ENCODE data around the gene TFDP2. TPM values are rescaled to one million over a fixed set of nuclear protein-coding genes. Genes with fewer than 3 reads are reported as not detected.
A peak's percentile ranks its signal among the peaks of the same experiment; 100 is the strongest.
"Not testable (repeated sequence)": the region's sequence is repeated elsewhere in the genome, so short reads cannot be mapped to it uniquely, and the experiment has no call there.

Gene TFDP2, protein sequence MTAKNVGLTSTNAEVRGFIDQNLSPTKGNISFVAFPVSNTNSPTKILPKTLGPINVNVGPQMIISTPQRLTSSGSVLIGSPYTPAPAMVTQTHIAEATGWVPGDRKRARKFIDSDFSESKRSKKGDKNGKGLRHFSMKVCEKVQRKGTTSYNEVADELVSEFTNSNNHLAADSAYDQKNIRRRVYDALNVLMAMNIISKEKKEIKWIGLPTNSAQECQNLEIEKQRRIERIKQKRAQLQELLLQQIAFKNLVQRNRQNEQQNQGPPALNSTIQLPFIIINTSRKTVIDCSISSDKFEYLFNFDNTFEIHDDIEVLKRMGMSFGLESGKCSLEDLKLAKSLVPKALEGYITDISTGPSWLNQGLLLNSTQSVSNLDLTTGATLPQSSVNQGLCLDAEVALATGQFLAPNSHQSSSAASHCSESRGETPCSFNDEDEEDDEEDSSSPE
- 62.3 and 85.6 TPM in 2 replicates for polyA plus RNA-seq (2014; cell fraction: cytosol; rRNA removed)
- 70.1 and 87.0 TPM in 2 replicates for polyA plus RNA-seq (2014; cell fraction: nucleus; rRNA removed)

DNA sequence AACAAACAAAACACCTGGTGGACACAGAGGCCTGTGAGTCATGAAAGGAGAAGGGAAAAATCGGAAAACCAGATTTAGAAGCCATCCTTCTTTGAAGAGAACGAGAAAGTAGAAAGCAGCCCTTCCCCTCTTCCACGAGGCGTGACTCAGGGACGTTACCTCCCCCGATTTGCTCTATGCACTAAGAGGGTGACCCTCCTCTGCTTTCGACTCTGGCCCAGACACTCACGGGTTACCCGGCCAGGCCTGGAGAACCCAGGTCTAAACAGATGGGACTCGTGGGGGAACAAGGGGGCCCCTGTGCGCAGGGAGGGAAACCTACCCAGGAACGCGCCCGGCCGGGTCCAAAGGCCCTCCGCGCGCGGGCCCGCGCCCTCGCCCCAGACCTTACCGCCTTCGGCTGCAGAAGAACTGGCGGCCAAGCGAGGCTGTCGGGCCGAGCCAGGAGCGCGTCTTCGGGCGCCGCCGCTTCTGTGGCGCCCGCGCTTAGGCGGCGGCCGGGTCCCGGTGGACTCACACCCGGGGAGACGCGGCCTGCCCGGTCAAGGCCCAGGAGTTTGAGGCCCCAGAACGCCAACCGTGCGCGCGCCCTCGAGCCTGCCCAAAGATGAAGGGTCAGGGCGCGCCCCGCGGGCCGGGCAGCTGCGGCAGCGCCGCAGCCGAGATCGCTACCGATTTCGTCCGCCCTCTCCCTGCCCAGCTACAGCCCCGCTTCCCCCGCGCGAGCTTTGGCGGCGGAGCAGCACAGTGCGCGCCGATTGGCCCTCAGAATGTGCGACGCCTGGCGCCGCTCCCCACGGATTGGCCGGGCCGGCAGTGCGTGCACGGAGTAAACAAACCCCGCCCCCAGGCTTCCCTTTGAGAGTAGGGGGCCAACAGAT lies at the start of gene TFDP2:
Gene TFDP2, minus strand, starts transcription at position 753 of the 881 bp plus-strand sequence. CDS start 47,795 bp downstream, outside the sequence.
- peak; percentile 96 for DNase-seq (ENCODE audit: low spot score)

DNA sequence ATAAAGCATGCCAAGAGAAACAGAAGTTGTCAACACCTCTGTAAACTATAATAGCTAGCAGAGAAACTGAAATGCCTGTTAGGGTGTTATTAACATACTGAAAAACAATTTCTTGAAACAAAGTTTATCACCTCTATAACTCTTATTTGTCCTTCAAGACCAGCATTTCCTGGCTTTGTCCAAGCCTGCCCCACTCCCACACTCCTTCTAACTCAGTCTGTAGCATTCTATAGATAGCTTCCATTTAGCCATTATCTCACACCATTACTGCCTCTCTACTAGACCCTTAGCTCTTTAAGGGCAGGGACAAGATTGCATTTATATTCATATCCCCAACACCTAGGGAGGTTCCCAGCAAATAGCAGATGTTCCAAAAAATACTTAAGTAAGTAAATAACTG lies 39.5 kb upstream of the TFDP2 start:
- no peak for DNase-seq (ENCODE audit: low spot score)

DNA sequence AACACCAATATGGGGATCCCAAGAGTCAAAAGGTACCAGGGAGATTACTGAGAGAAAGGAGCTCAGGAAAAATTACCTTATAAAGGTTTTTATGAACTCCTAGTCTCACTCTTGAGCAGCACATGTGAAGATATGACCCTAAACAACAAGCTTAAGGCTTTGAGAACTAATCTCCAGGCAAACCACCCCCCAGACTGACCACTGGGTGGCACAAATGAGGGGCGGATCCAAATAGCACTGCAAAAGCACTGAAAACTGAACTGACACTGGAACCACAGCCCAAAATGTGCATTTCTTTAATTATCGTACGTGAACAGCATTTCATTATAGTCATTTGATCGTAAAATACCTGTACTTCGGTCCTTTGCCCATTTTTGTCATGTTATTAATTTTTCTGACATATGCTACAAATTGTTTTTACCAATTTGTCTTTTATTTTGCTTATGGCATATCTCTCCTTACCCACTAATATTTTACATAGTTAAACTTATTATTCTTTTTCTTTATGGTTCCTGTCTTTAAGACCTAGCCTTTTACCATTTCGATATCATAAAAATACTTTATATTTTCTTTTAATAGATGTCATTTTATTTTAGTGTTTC lies 31.5 kb upstream of the TFDP2 start:
- DNase-seq (ENCODE audit: low spot score) = peak; percentile 10

DNA sequence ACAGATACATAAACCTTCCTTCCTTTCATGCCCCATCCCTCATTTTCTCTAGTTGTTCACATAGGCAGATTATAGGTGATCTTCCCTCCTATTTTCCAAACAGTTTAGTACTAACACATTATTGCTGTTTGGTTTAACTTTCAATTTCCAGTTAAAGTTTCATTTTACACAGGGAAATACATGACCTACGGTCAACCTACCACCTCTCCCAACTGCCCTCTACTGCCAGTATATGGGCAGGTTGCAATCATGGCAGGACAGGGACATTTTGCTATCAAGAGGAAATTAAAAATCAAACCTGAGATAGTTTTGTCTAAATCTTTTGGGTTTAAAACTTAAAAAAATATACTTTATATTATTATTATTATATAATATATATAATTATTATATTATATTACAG lies 26.1 kb upstream of the TFDP2 start:
- DNase-seq (ENCODE audit: low spot score) = no peak

DNA sequence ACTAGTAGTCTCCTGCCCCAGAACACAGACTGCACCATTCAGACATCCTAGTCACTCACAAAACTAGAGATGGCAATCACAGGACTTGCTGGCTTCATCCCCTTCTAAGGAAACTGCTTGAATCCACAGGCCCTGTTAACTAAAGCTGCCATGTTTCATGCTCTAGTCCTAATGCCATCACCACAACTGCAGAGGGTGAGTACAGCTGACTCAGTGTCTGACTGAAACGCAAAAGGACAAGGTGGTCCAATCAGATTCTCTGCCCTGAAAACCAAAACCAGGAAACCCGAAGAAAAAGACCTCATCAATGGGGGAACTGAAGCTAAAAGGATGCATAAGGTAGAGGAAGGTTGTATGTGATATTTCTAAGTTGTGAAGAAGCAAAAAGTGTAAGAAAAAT lies 25.2 kb upstream of the TFDP2 start:
- no peak for DNase-seq (ENCODE audit: low spot score)

DNA sequence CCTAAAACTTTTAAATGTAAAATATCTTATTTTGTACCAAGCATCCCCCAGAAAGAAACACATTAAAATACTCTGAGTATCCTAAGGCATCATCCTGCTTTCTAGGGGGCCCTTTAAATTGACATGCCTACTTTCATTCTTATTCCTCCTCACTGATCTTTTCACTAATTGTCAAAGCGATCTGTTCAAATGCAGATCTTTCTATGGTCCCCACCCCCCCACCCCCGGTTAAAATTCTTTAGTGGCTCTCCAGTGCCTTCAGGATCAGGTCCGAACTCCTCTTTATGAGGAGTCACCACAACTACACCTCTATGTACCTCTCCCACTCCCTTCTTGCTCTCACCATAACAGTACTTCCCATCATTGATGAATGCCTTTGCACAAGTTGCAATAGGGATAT lies 19.2 kb upstream of the TFDP2 start:
- DNase-seq (ENCODE audit: low spot score) = no peak

DNA sequence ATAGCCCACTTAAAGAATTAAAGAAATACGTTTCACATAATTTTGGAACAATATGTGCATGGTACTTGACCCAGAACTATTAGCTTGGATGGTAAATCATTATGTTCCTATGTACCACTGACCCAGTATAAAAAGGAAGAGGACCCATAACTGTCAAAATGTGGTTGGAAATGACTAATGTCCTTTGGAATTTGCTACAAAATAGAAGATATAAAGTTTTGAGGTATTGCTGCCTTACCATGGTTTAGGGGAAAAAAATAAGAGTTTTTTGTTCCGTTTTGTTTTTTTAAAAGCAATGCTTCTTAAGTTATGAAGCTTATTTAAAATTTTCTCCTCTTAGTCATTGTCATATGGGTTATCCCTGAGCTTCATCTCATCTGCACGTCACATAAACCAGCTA lies 15.8 kb upstream of the TFDP2 start:
- no peak for DNase-seq (ENCODE audit: low spot score)

DNA sequence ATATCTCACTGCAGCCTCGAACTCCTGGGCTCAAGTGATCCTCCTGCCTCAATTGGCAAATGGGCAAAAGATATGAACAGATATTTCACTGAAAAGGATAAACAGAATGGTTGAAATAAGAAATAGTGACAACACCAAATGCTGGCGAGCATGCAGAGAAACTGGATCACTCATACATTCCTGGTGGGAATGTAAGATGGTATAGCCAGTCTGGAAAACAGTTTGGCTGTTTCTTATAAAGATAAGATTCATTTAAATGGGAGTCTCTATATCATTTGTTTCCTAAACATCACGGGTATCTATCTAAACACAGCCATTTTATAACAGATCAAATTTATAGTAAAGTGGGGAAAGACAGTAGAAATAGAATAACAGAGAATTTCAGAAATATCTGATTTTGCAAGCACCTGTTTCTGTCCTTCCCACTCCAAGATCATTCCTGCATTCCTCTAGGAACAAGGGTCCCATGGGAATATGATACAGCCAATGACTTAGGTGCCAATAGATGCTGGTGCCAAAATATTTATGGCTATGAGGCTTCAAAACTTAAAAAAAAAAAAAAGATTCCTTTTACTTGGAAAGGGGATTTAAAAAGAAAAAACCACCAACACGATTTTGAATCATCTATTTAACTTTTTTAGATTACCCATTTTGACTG lies 9.9 kb upstream of the TFDP2 start:
- DNase-seq (ENCODE audit: low spot score) = no peak

DNA sequence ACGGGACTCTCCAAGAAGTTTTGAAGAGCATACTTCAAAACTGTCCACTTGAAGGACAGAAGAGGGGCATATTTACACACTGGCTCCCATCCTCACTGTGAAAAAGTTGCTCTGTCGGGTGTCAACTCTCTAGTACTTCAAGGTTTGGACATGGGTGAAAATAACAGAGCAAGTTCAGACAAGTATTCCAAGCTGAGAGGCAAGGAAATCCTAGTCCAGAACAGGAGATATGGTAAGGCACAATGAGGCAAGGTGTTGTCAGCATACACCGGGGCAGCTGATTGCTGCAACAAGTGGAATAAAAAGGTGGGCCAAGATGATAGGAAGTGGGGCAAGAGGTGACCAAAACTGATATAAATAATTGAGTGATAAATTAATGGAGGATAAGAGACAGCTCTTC lies 4.8 kb upstream of the TFDP2 start:
- no peak for DNase-seq (ENCODE audit: low spot score)

DNA sequence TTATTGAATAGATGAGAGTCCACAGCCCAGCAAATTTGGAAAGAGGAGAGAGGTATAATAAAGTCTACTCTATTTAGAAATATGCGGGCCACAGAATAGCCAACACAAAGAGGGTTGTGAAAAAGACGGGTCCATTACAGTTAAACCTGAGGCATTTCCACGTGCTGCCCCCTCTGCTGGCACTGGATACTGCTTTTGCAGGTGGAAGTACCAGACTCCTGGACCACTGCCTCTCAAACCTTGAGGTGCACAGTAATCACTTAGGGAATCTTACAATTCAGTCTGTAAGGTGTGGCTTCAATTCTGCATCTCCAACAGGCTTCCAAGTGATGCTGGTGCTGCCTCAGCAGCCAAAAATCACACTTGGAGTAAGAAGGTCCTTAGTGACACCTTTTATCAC lies 3.0 kb upstream of the TFDP2 start:
- DNase-seq (ENCODE audit: low spot score) = peak; percentile 16

DNA sequence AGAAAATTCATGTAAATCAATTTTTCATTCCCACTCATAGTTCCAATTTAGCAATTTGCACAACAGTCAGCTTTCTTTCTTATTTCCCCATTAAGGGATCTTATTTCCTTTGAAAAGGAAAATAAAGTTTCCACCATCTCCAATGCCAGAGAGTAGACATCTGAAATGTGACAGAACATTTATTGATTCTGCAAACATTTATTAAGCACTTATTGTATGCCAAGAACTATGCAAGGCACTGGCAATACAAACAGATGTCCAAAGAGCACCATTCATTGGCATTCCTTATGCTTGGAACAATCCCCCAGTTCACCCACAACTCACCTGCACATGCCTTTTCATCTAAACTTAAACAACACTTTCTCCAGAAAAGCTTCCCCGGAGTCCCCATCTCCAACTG lies 2.5 kb upstream of the TFDP2 start:
- no peak for DNase-seq (ENCODE audit: low spot score)

DNA sequence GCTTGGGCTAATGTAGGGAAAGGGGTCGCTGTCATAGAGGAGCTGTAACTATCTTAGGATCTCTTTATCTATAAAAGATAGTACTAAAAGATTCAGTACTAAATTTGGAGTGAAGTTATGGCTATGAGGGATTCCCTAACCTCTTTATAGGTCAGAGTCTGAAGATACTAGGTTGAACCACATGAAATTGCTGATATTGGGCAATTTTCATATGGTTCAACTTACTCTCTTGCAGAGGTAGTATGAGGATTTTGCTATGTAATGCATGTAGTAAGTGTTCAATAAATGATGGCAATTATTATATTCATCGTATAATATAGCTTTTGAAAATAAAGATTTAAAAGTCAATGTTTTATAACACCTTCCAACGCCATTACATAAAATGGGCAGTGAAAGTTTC lies 1.9 kb upstream of the TFDP2 start:
- DNase-seq (ENCODE audit: low spot score) = no peak

DNA sequence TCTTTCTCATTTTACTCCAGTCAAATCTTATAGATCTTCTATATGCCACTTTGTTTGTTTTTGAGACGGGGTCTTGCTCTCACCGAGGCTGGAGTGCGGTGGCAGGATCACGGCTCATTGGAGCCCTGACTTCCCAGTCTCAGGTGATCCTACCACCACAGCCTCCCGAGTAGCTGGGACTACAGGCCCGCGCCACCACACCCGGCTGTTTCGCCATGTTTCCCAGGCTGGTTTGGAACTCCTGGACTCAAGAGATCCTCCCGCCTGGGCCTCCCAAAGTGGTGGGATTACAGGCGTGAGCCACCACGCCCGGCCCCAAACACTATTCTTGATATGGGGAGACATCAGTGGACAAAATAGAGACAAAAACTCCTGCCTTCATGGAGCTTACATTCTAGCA lies 927 bp upstream of the TFDP2 start:
- no peak for DNase-seq (ENCODE audit: low spot score)

DNA sequence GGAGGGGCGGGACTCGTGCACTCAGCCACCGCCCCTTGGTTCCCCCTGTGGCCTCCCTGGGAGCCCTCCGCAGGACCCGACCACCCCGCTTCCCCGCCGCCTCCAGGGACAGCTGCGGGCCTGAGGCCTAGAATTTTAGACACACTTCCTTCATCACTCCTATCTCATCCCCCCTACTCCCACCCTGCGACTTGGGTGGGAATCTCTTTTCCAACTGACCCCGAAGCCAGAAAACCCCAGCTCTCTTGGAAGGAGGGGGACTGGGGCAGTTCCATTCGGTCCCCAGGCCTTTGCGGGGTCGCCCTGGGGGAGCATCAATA lies 289 bp upstream of the TFDP2 start:
- DNase-seq (ENCODE audit: low spot score) = no peak

DNA sequence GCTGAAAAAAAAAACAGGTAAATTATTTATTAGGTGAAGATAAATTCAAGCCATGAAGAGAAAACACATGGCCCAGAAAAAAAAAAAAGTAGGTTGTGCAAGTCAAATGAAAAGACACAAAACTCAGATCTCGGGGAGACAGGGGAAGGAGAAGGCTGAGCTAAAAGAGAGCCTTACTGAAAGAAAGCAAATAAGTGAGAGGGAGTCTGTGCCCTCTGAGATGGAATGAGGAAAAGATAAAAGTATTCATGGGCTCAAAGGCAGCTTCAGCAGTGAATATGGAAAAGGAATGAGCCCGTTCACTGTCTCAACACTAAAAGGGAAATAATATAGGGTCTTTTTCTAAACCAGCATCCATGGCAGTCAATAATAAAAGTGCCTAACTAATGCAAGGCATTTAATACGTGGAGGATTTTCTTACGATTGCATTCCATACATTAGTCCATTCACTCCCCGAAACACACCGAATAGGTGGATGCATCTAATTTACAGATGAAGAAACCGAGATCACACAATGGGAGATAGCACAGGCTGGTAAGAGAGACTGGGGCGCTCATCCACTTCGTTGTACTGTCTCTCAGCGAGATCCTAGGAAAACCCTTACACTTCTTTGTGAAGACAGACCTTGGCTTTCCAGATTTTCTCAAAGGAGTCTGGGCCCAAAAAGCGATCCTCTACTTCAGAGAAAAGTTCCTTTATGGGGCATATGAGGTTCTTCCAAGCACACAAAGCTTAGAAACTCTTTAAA lies 1.1 kb downstream of the TFDP2 start:
- peak; percentile 27 for DNase-seq (ENCODE audit: low spot score)

DNA sequence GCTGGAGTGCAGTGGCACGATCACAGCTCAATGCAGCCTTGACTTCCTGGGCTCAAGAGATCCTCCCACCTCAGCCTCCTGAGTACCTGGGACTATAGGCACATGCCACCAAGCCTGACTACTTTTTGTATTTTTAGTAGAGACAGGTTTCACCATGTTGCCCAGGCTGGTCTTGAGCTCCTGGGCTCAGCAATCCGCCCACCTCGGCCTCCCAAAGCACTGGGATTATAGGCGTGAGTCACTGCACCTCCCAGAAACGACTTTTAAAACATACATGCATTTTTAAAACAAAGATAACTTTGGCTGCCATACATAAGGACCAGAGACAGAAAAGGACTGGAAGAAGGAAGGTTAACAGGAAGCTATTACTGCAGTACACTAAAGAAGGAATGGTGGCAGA lies 4.8 kb downstream of the TFDP2 start:
- DNase-seq (ENCODE audit: low spot score) = not testable (repeated sequence)

DNA sequence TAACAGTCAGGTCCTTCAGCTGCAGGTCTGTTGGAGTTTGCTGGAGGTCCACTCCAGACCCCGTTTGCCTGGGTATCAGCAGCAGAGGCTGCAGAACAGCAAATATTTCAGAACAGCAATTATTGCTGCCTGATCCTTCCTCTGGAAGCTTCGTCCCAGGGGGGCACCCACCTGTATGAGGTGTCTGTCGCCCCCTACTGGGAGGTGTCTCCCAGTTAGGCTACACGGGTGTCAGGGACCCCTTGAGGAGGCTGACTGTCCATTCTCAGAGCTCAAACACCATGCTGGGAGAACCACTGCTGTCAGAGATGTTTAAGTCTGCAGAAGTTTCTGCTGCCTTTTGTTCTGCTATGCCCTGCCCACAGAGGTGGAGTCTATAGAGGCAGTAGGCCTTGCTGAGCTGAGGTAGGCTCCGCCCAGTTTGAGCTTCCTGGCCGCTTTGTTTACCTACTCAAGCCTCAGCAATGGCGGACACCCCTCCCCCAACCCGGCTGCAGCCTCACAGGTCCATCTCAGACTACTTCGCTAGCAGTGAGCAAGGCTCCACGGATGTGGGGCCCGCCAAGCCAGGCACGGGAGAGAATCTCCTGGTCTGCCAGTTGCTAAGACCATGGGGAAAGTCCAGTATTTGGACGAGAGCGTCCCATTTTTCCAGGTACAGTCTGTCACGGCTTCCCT lies 8.6 kb downstream of the TFDP2 start:
- not testable (repeated sequence) for DNase-seq (ENCODE audit: low spot score)

DNA sequence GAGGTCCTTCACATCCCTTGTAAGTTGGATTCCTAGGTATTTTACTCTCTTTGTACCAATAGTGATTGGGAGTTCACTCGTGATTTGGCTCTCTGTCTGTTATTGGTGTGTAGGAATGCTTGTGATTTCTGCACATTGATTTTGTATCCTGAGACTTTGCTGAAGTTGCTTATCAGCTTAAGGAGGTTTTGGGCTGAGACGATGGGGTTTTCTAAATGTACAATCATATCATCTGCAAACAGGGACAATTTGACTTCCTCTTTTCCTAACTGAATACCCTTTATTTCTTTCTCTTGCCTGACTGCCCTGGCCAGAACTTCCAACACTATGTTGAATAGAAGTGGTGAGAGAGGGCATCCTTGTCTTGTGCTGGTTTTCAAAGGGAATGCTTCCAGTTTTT lies 12.3 kb downstream of the TFDP2 start:
- DNase-seq (ENCODE audit: low spot score) = not testable (repeated sequence)

DNA sequence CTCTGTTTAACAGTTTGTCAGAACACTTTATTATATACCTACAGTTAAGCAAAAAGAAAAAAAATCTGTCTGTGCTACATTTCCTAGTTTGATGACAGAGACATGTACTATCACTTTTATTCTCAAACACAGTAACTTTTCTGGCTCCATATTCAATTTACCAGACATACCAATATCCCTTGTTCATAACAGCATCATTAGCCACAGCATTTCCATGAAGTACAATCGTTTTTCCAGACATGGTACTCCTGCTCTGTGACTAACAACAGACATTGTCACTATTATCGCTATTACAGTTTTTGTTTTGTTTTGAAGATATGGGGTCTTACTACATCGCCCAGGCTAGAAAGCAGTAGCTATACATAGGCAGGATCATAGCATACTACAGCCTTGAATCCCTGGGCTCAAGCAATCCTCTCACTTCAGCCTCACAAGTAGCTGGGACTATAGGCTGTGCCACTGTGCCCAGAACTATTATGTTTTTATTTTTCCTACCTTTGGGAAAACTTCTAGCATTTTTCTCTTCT lies 14.5 kb downstream of the TFDP2 start:
- no peak for DNase-seq (ENCODE audit: low spot score)

DNA sequence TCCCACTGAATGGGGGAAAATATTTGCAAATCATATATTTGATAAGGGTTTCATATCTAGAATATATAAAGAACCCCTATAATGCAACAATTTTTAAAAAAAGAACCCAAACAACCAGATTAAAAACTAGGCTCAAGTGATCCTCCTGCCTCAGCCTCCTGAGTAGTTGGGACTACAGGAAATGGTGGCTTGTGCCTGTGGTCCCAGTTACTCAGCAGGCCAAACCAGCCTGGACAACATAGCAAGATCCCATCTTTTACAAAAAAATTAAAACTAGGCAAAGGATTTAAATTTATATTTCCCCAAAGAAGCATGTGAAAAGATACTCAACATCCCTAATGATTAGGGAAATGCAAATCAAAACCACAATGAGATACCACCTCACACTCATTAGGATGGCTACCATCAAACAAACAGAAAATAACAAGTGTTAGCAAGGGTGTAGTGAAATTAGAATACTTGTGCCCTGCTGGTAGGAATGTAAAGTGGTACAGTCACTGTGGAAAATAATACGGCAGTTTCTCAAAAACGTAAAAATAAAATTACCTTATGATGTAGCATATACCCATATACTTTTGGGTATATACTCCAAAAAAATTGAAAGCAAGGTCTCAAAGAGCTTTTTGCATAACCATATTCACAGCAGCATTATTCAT lies 19.7 kb downstream of the TFDP2 start:
- DNase-seq (ENCODE audit: low spot score) = no peak

All from SK-N-DZ (cell line).